Mesenchymal stem cell (in vitro differentiated cells and primary cell): Measurements from ENCODE around the gene DIAPH2.

Experiments
- DNase-seq: peaks from one replicate; pipeline ENCODE4 v3.0.0-alpha.2; 2013
- H2AFZ ChIP-seq: one replicate; pipeline ENCODE4 v1.6.1; 2013; ENCODE audit warnings: low read depth, mild to moderate bottlenecking, control low read depth, inconsistent platforms, low read length, moderate library complexity
- H2AK5ac ChIP-seq: 2 replicates; pipeline ENCODE4 v1.6.1; 2013; ENCODE audit warnings: low read length, moderate library complexity, mild to moderate bottlenecking, inconsistent platforms; ENCODE audit not compliant: severe bottlenecking
- H2BK120ac ChIP-seq: one replicate; pipeline ENCODE4 v1.6.1; 2013; ENCODE audit warnings: low read depth, mild to moderate bottlenecking, inconsistent platforms, low read length, moderate library complexity
- H2BK12ac ChIP-seq, 2 experiments: one replicate each; pipeline ENCODE4 v1.6.1; 2013; ENCODE audit warnings: inconsistent platforms in 2 of 2, low read length in 2 of 2, mild to moderate bottlenecking in 2 of 2, moderate library complexity in 2 of 2, control low read depth in 1 of 2
- H2BK15ac ChIP-seq: one replicate; pipeline ENCODE4 v1.6.1; 2013; ENCODE audit warnings: mild to moderate bottlenecking, low read depth, inconsistent platforms; ENCODE audit not compliant: poor library complexity, severe bottlenecking
- H2BK5ac ChIP-seq: 2 replicates; pipeline ENCODE4 v1.6.1; 2013; ENCODE audit warnings: low read depth, mild to moderate bottlenecking, low read length, control low read depth, inconsistent platforms; ENCODE audit not compliant: poor library complexity, severe bottlenecking
- H3K14ac ChIP-seq, 2 experiments: one replicate each; pipeline ENCODE4 v1.6.1; 2013; ENCODE audit warnings: inconsistent platforms in 2 of 2, low read length in 2 of 2, control low read depth in 1 of 2, mild to moderate bottlenecking in 1 of 2, moderate library complexity in 1 of 2
- H3K18ac ChIP-seq, 2 experiments: one replicate each; pipeline ENCODE4 v1.6.1; 2013; ENCODE audit warnings: inconsistent platforms in 2 of 2, low read length in 2 of 2, control low read depth in 1 of 2, low read depth in 1 of 2, mild to moderate bottlenecking in 1 of 2
- H3K23ac ChIP-seq, 2 experiments: one replicate each; pipeline ENCODE4 v1.6.1; 2013; ENCODE audit warnings: inconsistent platforms in 2 of 2, low read length in 2 of 2, mild to moderate bottlenecking in 2 of 2, moderate library complexity in 2 of 2, control low read depth in 1 of 2
- H3K27ac ChIP-seq: 2 replicates; pipeline ENCODE4 v1.5.1; 2013; ENCODE audit warnings: mild to moderate bottlenecking, moderate library complexity, low read length, control low read depth, inconsistent platforms; ENCODE audit not compliant: poor library complexity, severe bottlenecking
- H3K27me3 ChIP-seq, 2 experiments: 2 replicates each; pipeline versions ENCODE4 v1.6.1 to v1.7.0; 2013; ENCODE audit warnings: low read length in 2 of 2, mild to moderate bottlenecking in 2 of 2, moderate library complexity in 2 of 2, control low read depth in 1 of 2, inconsistent platforms in 1 of 2; ENCODE audit not compliant: control insufficient read depth in 1 of 2, insufficient read depth in 1 of 2
- H3K36me3 ChIP-seq, 2 experiments: 2 replicates each; pipeline versions ENCODE4 v1.6.1 to v1.7.0; 2013; ENCODE audit warnings: low read length in 2 of 2, control low read depth in 1 of 2, inconsistent platforms in 1 of 2, low read depth in 1 of 2, mild to moderate bottlenecking in 1 of 2; ENCODE audit not compliant: insufficient read depth in 2 of 2, control insufficient read depth in 1 of 2
- H3K4ac ChIP-seq, 2 experiments: one replicate each; pipeline ENCODE4 v1.6.1; 2013; ENCODE audit warnings: inconsistent platforms in 2 of 2, low read length in 2 of 2, mild to moderate bottlenecking in 2 of 2, moderate library complexity in 2 of 2, control low read depth in 1 of 2, low read depth in 1 of 2
- H3K4me1 ChIP-seq: 2 replicates; pipeline ENCODE4 v1.6.1; 2013; ENCODE audit warnings: low read depth, low read length, control low read depth; ENCODE audit not compliant: control insufficient read depth, insufficient read depth
- H3K4me2 ChIP-seq: 2 replicates; pipeline ENCODE4 v1.6.1; 2013; ENCODE audit warnings: low read length, mild to moderate bottlenecking, inconsistent platforms; ENCODE audit not compliant: poor library complexity, severe bottlenecking
- H3K4me3 ChIP-seq, 2 experiments: 2 replicates each; pipeline versions ENCODE4 v1.5.1 to v1.7.0; 2013; ENCODE audit warnings: low read length in 2 of 2, mild to moderate bottlenecking in 2 of 2, control low read depth in 1 of 2, low read depth in 1 of 2; ENCODE audit not compliant: insufficient read depth in 1 of 2
- H3K79me1 ChIP-seq: replicated peaks from 2 replicates; pipeline ENCODE4 v1.6.1; 2013; ENCODE audit warnings: mild to moderate bottlenecking, control low read depth, low read length, inconsistent platforms; ENCODE audit not compliant: poor library complexity, severe bottlenecking
- H3K9ac ChIP-seq: 2 replicates; pipeline ENCODE4 v1.7.0; 2013; ENCODE audit warnings: mild to moderate bottlenecking, low read length, moderate library complexity
- H3K9me3 ChIP-seq: 2 replicates; pipeline ENCODE4 v1.7.0; 2013; ENCODE audit warnings: mild to moderate bottlenecking, low read length; ENCODE audit not compliant: control insufficient read depth
- H4K8ac ChIP-seq: one replicate; pipeline ENCODE4 v1.6.1; 2013; ENCODE audit warnings: inconsistent platforms, mild to moderate bottlenecking, low read length, moderate library complexity
- H4K91ac ChIP-seq: one replicate; pipeline ENCODE4 v1.6.1; 2013; ENCODE audit warnings: mild to moderate bottlenecking, low read length, inconsistent platforms
- WGBS: methylation state at CpG from one replicate; pipeline ENCODE4 v1.1.7; 2013; ENCODE audit warnings: mixed read lengths; 5-methylcytosine and 5-hydroxymethylcytosine counted together

DIAPH2 gene

DNA sequence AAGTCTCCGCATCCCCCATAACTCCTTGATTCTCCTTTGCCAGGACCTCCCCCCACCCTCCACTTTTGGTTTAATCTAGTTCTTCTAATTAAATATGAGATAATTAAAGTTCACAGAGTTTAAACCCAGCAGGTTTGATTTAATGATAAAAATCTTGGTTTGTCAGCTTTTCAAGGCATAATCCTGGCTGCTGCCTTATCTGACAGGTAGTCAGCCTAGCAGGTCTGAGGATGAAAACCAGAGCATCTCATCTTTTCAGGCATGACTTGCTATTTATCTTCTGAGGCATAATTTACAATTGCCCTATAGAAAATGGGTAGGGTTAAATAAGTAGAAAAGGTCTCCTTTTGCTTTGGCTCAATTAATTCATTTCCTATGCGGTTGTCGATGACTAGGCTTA is 790.3 kb downstream of the DIAPH2 start:
- DNase-seq, result no peak
- no peak overlapping the region for H3K4me3 ChIP-seq
- no peak overlapping the region for H2BK15ac ChIP-seq
- no peak overlapping the region for H4K8ac ChIP-seq
- no peaks in the 10 kb centered on the region for H3K27me3 ChIP-seq
- no peak overlapping the region for H3K14ac ChIP-seq
- H3K23ac ChIP-seq, result no peak overlapping the region
- H2BK5ac ChIP-seq, result no peak overlapping the region
- H2BK120ac ChIP-seq, result no peak overlapping the region
- no peak overlapping the region for H2AFZ ChIP-seq
- no peak overlapping the region for H3K4ac ChIP-seq
- H3K9ac ChIP-seq, result no peak overlapping the region
- H2BK12ac ChIP-seq, result no peak overlapping the region
- H3K36me3 ChIP-seq, result peaks cover 0 to 4% of the 10 kb centered on the region in 2 experiments
- no peaks in the 10 kb centered on the region for H3K79me1 ChIP-seq
- H4K91ac ChIP-seq, result no peak overlapping the region
- H3K18ac ChIP-seq, result no peak overlapping the region
- no CpG with 5 or more reads among the region's 3 CpGs for WGBS
- no peaks in the 10 kb centered on the region for H3K9me3 ChIP-seq
- no peak overlapping the region for H3K4me2 ChIP-seq
- H2AK5ac ChIP-seq, result no peak overlapping the region
- H3K27ac ChIP-seq, result no peak overlapping the region
- H3K4me1 ChIP-seq, result no peaks in the 10 kb centered on the region

DNA sequence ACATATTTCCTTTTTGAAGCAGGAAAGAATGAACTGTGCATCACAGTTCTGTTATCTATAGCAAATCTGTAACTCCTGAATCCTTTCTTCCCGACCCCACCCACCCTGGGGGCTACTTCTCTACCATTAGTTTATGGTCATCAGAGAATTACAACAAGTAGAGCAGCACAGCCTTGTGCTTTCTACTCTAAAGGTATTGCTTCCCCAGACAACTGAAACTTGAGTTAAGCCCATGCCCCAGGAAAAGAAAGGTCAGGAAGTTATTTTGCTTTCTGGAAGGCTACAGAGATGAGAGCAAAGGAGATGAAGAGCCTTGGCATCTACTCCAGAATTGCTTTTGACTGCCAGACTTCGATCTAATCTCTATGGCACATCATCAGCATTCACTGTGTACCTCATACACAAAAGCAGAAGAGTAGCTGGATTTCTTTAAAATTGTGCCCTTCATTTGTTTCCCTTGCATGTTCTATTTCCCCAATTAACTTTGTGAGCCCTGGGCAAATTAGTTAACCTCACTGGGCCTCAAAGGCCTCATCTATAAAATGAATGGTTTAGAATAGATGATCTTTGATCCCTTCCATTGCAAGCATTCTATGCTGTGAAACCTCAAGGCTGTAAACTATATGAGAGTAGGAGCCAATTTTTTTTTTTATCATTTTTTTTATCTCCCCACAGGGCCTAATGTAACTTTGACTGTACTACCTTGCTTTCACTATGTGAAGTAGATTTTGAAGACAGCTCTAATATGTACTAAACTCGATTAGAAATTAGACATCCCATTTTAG is 794.7 kb downstream of the DIAPH2 start:
- Histone ChIP-seq H3K4me1 (no peaks in the 10 kb centered on the region), H3K9me3 (no peaks in the 10 kb centered on the region), H3K9ac (no peak overlapping the region), H4K91ac (no peak overlapping the region), H3K4me2 (no peak overlapping the region), H2BK5ac (no peak overlapping the region), H4K8ac (no peak overlapping the region), H2BK120ac (no peak overlapping the region), H3K27me3 (no peaks in the 10 kb centered on the region), H3K4ac (no peak overlapping the region), H3K4me3 (no peak overlapping the region), H2AK5ac (no peak overlapping the region), H3K27ac (no peak overlapping the region), H2BK15ac (no peak overlapping the region), H2AFZ (no peak overlapping the region), H3K18ac (no peak overlapping the region), H3K14ac (no peak overlapping the region), H3K36me3 (no peaks in the 10 kb centered on the region), H3K23ac (no peak overlapping the region), H2BK12ac (no peak overlapping the region), H3K79me1 (no peaks in the 10 kb centered on the region)
- DNase-seq, result no peak
- 91% methylated on average over 2 of the region's 3 CpGs for WGBS

DNA sequence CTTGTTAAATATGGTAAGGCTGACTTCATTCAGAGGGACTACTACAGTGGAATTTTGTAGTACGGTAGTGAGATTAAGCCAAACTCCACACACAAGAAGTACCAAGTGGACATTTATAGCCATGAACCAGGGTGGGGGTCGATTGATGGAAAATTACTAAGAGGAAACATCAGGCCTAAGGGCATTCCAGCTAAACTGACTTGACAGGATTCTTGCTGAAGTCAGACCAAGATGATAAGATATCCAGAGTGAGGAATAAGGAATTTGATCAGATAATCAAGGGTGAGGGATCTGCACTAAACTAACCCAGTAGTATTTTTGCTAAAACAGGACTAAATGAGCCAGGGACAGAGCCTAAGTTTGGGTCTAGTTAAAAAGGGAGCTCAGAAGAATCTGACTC is 796.6 kb downstream of the DIAPH2 start:
- no peaks in the 10 kb centered on the region for H3K36me3 ChIP-seq
- H2BK5ac ChIP-seq, result no peak overlapping the region
- no peaks in the 10 kb centered on the region for H3K9me3 ChIP-seq
- H3K27ac ChIP-seq, result no peak overlapping the region
- no peak overlapping the region for H3K4me2 ChIP-seq
- H3K4ac ChIP-seq, result no peak overlapping the region
- no peak overlapping the region for H2BK120ac ChIP-seq
- H3K9ac ChIP-seq, result no peak overlapping the region
- no peak overlapping the region for H3K18ac ChIP-seq
- H4K8ac ChIP-seq, result no peak overlapping the region
- no peaks in the 10 kb centered on the region for H3K79me1 ChIP-seq
- no peak overlapping the region for H3K14ac ChIP-seq
- no peak overlapping the region for H2AFZ ChIP-seq
- no peak overlapping the region for H3K4me3 ChIP-seq
- no peaks in the 10 kb centered on the region for H3K4me1 ChIP-seq
- H2AK5ac ChIP-seq, result no peak overlapping the region
- no peak overlapping the region for H4K91ac ChIP-seq
- H3K23ac ChIP-seq, result no peak overlapping the region
- H2BK15ac ChIP-seq, result no peak overlapping the region
- WGBS, result 67% methylated on average over 1 of the region's 2 CpGs
- no peaks in the 10 kb centered on the region for H3K27me3 ChIP-seq
- no peak overlapping the region for H2BK12ac ChIP-seq
- no peak for DNase-seq

DNA sequence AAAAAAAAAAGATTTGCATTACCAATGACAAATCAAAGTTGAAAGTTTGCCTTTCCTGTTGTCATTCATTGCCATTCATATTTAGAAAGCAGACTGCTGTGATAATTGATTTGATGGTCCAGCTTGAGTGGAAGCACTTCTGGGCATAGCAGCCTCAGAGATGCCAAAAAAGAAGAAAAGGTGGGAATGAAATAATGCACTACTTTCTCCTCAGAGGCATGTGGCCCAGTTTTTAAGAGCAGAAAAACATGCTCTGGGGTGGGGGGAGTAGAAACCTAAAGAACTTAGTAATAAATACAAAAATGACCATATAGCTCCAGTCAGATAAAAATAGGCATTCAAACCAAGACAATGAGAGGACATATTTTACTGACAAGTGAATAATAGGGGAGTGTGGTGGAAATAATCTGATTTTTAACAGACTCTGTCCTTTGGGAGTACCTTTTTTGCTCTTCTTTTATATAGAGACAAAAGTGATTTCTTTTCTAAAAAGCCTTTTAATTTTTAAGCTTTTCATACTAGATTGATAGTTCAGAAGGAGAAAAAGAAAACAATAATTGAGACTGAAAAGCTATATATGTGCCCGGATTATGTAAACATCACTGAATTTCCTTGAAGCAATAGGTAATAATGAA is 798.1 kb downstream of the DIAPH2 start:
- Histone ChIP-seq H3K4ac (no peak overlapping the region), H2BK5ac (no peak overlapping the region), H3K36me3 (no peaks in the 10 kb centered on the region), H3K4me2 (no peak overlapping the region), H3K9ac (no peak overlapping the region), H3K27ac (no peak overlapping the region), H2BK12ac (no peak overlapping the region), H3K14ac (no peak overlapping the region), H3K79me1 (no peaks in the 10 kb centered on the region), H3K23ac (no peak overlapping the region), H2AK5ac (no peak overlapping the region), H3K27me3 (no peaks in the 10 kb centered on the region), H2AFZ (no peak overlapping the region), H3K4me1 (no peaks in the 10 kb centered on the region), H3K18ac (no peak overlapping the region), H3K9me3 (no peaks in the 10 kb centered on the region), H4K8ac (no peak overlapping the region), H4K91ac (no peak overlapping the region), H3K4me3 (no peak overlapping the region), H2BK120ac (no peak overlapping the region), H2BK15ac (no peak overlapping the region)
- WGBS, result 100% methylated on average over 1 of the region's 1 CpG
- no peak for DNase-seq
